WI38 (cell line): Measurements from ENCODE around the gene NAA50.

Experiments used
- H3K4me3 ChIP-seq: 2 replicates; pipeline ENCODE4 v1.5.1; 2011; ENCODE audit warnings: low read depth, mild to moderate bottlenecking, control low read depth, low read length
- TF ChIP-seq, protein P1 (sequence below): IDR thresholded peaks from 2 replicates; pipeline ENCODE4 v1.5.1; 2012; ENCODE audit warnings: low read depth, mild to moderate bottlenecking, control low read depth, low read length

NAA50 gene

DNA sequence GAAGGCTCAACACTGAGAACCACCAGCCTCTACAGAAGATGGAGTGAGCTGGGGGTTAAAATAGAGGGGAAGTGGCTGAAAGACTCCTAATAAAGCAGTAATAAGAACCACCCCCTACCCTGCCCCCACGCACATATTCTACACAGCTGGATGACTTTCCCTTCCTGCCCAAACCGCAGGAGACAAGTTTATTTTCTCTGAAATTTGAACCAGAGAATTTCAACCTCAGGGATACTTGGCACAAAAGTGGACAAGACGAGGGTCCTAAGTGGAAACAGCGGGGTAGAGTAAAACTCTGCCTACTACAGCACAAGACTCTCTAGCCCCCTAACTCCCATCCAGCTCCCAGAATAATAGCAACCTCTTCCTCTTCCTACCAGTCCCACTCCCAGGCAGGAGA, 78.0 kb downstream of the NAA50 start:
- TF ChIP-seq, protein P1, sequence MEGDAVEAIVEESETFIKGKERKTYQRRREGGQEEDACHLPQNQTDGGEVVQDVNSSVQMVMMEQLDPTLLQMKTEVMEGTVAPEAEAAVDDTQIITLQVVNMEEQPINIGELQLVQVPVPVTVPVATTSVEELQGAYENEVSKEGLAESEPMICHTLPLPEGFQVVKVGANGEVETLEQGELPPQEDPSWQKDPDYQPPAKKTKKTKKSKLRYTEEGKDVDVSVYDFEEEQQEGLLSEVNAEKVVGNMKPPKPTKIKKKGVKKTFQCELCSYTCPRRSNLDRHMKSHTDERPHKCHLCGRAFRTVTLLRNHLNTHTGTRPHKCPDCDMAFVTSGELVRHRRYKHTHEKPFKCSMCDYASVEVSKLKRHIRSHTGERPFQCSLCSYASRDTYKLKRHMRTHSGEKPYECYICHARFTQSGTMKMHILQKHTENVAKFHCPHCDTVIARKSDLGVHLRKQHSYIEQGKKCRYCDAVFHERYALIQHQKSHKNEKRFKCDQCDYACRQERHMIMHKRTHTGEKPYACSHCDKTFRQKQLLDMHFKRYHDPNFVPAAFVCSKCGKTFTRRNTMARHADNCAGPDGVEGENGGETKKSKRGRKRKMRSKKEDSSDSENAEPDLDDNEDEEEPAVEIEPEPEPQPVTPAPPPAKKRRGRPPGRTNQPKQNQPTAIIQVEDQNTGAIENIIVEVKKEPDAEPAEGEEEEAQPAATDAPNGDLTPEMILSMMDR, result no peak
- H3K4me3 ChIP-seq, result peak overlapping the region; percentile 14
